ENCODE data around the gene PROSER3. TPM values are rescaled to one million over a fixed set of nuclear protein-coding genes. Genes with fewer than 3 reads are reported as not detected.

PROSER3 gene
- total and polyA plus RNA-seq, 2 of the 13 experiments (the other 11 are each of a cell fraction or from before 2014, with no cell fraction given): 5.1 to 5.7 TPM

DNA sequence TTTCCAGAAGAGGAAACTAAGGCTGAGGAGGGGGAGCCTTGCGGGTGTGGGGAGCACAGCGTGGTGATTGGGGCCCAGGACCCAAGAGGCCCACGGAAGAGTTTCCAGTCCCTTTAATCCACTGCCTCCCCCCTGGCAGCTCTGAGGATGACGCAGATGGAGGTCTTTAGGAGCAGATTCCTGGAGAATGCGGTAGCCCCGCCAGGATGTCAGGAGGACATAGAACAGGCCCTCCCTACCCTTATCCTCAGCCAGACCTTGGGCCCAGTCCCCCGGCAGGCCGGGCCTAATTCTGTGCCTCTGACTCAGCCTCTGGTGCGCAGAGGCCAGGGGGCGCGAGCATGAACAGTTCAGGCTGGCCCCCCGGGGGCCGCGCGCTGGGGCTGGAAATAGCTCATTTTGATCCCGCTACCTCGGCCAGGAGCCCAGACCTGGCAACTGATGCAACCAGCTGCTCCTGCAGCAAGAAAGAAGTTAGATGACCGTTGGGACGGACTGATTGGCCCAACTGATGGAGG, 686 bp upstream of the PROSER3 start (continued):
- TF ChIP-seq ARID4A (CRISPR knock-in tag; IDR thresholded peaks at IDR 0.05; ENCODE audit: borderline replicate concordance) (no peak; the same call in 1 of the 2 replicates), ZNF232 (CRISPR knock-in tag; IDR thresholded peaks at IDR 0.05; ENCODE audit: borderline replicate concordance) (no peak; the same call in 1 of the 2 replicates), SIN3A (IDR thresholded peaks at IDR 0.05; ENCODE audit: borderline replicate concordance, low read depth, low read length) (no peak; the same call in 1 of the 2 replicates), ZNF331 (CRISPR knock-in tag; IDR thresholded peaks at IDR 0.05) (no peak), AGO1 (IDR thresholded peaks at IDR 0.05; ENCODE audit: low read depth, low read length, poor library complexity, severe bottlenecking) (peak; percentile 76), ZNF574 (CRISPR knock-in tag; IDR thresholded peaks at IDR 0.05) (no peak), ZNF224 (CRISPR knock-in tag; IDR thresholded peaks at IDR 0.05) (0 out of 2 replicates have a peak, but pooled peaks have one; percentile 35), PHF8 (CRISPR knock-in tag; IDR thresholded peaks at IDR 0.05) (no peak), HDAC6 (IDR thresholded peaks at IDR 0.05; ENCODE audit: low read depth, low read length) (no peak)
- TF ChIP-seq, protein P1, sequence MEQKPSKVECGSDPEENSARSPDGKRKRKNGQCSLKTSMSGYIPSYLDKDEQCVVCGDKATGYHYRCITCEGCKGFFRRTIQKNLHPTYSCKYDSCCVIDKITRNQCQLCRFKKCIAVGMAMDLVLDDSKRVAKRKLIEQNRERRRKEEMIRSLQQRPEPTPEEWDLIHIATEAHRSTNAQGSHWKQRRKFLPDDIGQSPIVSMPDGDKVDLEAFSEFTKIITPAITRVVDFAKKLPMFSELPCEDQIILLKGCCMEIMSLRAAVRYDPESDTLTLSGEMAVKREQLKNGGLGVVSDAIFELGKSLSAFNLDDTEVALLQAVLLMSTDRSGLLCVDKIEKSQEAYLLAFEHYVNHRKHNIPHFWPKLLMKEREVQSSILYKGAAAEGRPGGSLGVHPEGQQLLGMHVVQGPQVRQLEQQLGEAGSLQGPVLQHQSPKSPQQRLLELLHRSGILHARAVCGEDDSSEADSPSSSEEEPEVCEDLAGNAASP (CRISPR knock-in tag; IDR thresholded peaks at IDR 0.05; ENCODE audit: borderline replicate concordance): no peak
- TF ChIP-seq, protein P2, sequence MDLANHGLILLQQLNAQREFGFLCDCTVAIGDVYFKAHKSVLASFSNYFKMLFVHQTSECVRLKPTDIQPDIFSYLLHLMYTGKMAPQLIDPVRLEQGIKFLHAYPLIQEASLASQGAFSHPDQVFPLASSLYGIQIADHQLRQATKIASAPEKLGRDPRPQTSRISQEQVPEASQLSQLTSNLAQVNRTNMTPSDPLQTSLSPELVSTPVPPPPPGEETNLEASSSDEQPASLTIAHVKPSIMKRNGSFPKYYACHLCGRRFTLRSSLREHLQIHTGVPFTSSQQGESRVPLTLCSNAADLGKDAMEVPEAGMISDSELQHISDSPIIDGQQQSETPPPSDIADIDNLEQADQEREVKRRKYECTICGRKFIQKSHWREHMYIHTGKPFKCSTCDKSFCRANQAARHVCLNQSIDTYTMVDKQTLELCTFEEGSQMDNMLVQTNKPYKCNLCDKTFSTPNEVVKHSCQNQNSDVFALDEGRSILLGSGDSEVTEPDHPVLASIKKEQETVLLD (CRISPR knock-in tag; IDR thresholded peaks at IDR 0.05; ENCODE audit: low read depth): no peak
- TF ChIP-seq, protein P3, sequence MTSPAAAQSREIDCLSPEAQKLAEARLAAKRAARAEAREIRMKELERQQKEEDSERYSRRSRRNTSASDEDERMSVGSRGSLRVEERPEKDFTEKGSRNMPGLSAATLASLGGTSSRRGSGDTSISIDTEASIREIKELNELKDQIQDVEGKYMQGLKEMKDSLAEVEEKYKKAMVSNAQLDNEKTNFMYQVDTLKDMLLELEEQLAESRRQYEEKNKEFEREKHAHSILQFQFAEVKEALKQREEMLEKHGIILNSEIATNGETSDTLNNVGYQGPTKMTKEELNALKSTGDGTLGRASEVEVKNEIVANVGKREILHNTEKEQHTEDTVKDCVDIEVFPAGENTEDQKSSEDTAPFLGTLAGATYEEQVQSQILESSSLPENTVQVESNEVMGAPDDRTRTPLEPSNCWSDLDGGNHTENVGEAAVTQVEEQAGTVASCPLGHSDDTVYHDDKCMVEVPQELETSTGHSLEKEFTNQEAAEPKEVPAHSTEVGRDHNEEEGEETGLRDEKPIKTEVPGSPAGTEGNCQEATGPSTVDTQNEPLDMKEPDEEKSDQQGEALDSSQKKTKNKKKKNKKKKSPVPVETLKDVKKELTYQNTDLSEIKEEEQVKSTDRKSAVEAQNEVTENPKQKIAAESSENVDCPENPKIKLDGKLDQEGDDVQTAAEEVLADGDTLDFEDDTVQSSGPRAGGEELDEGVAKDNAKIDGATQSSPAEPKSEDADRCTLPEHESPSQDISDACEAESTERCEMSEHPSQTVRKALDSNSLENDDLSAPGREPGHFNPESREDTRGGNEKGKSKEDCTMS (CRISPR knock-in tag; conservative IDR thresholded peaks at IDR 0.05): no peak

All from HepG2 (cell line).